ENCODE data around the gene SH3RF2.
"Not testable (repeated sequence)": the region's sequence is repeated elsewhere in the genome, so short reads cannot be mapped to it uniquely, and the experiment has no call there.

Gene SH3RF2

GRCh38 chr5:146084376-146084775 is 148.0 kb downstream of the SH3RF2 start:
- no peak for DNase-seq (ENCODE audit: low read depth)

GRCh38 chr5:146088098-146088497 is 151.7 kb downstream of the SH3RF2 start:
- no peak for DNase-seq (ENCODE audit: low read depth)

GRCh38 chr5:146089287-146089686 is 152.9 kb downstream of the SH3RF2 start:
- DNase-seq (ENCODE audit: low read depth), result no peak

GRCh38 chr5:146091881-146092280 is 155.5 kb downstream of the SH3RF2 start:
- peak; percentile 47 for DNase-seq (ENCODE audit: low read depth)

- DNase-seq (ENCODE audit: low read depth), result no peak
Measured at GRCh38 chr5:146098047-146098446, 161.7 kb downstream of the SH3RF2 start.

GRCh38 chr5:146101646-146102045 is 165.3 kb downstream of the SH3RF2 start:
- DNase-seq (ENCODE audit: low read depth), result no peak

GRCh38 chr5:146103594-146103993 is 167.2 kb downstream of the SH3RF2 start:
- peak; percentile 80 for DNase-seq (ENCODE audit: low read depth)

- DNase-seq (ENCODE audit: low read depth), result no peak
Measured at GRCh38 chr5:146105477-146105876, 169.1 kb downstream of the SH3RF2 start, which contains the start of gene PLAC8L1. PLAC8L1 (minus strand) TSS chr5:146105577; CDS start chr5:146104311, 1,266 bp downstream.

GRCh38 chr5:146107901-146108300 is 171.5 kb downstream of the SH3RF2 start:
- peak; percentile 76 for DNase-seq (ENCODE audit: low read depth)

GRCh38 chr5:146108870-146109269 is 172.5 kb downstream of the SH3RF2 start:
- not testable (repeated sequence) for DNase-seq (ENCODE audit: low read depth)

- DNase-seq (ENCODE audit: low read depth), result no peak
Measured at GRCh38 chr5:146109379-146109778, 173.0 kb downstream of the SH3RF2 start.

- DNase-seq (ENCODE audit: low read depth), result no peak
Measured at GRCh38 chr5:146111409-146111808, 175.0 kb downstream of the SH3RF2 start.

GRCh38 chr5:146112476-146112875 is 176.1 kb downstream of the SH3RF2 start:
- no peak for DNase-seq (ENCODE audit: low read depth)

All from amniotic epithelial cell (primary cell).